Myocyte (in vitro differentiated cells): ENCODE results near the gene SH3BP2. TPM values are rescaled to one million over a fixed set of nuclear protein-coding genes. Genes with fewer than 3 reads are reported as not detected.

Experiments
- DNase-seq: peaks from one replicate; pipeline ENCODE4 v3.0.0-alpha.2; 2012; ENCODE audit warnings: low read depth
- total RNA-seq: library from RNA; depleted of rRNA; stranded (reverse); fragments of >200 nt; gene quantifications from 2 replicates; pipeline ENCODE4 v1.2.3, GENCODE V29; 2014

The SH3BP2 gene
- total RNA-seq, 1 donor from 2014 or later: 24.9 TPM

DNA sequence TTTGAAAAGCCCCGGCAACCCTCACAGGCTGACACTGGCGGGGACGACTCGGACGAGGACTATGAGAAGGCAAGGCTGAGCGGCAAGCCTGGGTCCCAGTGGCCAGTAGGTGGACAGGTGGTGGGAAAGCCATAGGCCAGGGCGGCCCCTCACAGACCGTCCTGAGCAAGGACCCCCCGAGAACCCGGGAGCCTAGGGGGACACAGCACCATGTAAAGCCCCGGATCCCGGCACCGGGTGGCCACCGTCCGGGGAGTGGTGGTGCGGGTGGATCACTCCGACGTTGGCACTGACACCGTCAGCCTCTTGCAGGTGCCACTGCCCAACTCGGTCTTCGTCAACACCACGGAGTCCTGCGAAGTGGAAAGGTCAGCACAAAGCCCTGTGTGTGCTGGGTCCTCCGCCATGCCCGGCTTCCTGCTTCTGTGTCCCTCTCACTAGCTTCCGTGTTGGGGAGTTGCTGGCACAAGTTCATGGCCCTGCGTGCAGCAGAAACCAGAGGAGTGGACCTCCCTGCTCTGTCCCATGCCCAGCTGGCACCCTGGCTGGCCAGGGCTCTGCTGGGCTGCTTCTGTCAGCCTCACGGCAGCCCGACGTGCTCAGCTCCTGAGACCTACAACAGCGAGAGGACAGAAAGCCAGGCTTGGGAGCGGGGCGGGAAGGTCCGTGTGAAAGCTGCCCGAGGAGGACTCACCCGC, 38.9 kb downstream of the SH3BP2 start:
- DNase-seq: no peak

DNA sequence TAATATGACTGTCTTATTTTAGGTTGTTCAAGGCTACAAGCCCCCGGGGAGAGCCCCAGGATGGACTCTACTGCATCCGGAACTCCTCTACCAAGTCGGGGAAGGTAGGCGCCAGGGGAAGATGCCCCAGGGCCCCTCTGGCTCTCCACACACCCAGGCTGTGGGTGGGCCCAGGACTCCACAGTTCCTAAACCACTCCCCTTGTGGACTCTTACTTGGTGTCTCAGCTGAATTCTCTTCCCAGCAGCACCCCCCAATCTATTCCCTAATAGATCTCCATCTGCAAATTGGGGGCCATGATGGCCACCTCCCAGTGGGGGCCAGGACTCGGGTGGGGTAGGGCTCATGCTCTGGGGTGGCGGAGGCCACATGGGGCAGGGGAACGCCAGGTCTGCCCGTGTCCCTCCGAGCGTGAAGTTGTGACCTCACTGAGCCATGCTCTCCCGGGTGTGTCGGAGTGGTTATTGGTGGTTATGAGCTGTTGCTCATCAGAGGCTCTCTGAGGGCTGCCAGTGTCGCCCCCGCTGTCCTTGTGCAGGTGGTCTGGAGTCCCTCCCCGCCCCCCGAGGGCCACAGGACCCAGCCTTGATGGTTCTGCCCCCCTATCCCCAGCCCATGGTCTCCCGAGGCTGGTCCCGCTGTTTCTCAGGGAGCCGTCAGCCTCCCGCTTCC, 39.6 kb downstream of the SH3BP2 start:
- DNase-seq: no peak

DNA sequence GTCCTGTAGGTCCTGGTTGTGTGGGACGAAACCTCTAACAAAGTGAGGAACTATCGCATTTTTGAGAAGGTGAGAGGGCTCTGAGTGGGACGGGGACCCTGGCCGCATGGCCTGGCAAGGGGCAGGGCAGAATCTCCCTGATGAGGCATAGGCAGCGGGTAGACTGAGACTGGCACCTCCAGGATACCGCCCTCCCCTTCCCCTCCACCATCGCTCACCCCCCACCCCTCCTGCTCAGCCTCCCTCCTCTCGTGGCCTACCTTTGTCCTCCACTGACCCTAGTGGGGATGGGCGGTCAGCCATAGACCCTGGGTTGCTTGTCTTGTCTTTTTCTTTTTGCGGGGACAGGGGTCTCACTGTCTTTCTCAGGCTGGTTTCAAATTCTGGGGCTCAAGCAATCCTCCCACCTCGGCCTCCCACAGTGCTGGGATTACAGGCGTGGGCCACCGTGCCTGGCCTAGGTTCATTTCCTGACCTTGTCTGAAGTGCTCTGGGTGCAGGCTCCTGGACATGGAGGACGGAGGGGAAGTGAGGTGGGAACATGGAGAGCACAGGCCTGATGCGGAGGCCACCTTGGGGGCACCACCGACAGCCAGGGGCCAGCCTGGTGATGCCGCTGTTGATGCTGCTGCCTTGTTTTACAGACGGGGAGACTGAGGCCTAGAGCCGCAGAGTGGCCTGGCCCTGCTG, 40.2 kb downstream of the SH3BP2 start:
- DNase-seq: no peak

DNA sequence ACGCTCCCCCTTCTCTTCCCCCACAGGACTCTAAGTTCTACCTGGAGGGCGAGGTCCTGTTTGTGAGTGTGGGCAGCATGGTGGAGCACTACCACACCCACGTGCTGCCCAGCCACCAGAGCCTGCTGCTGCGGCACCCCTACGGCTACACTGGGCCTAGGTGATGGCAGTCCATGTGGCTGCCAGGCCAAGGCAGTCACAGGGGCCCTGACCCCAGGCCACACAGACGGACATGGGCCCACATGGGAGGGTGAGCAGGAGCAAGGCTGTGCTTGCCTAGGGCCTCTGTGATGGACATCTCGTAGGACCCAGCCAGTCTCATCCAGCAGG, 40.8 kb downstream of the SH3BP2 start:
- no peak for DNase-seq

DNA sequence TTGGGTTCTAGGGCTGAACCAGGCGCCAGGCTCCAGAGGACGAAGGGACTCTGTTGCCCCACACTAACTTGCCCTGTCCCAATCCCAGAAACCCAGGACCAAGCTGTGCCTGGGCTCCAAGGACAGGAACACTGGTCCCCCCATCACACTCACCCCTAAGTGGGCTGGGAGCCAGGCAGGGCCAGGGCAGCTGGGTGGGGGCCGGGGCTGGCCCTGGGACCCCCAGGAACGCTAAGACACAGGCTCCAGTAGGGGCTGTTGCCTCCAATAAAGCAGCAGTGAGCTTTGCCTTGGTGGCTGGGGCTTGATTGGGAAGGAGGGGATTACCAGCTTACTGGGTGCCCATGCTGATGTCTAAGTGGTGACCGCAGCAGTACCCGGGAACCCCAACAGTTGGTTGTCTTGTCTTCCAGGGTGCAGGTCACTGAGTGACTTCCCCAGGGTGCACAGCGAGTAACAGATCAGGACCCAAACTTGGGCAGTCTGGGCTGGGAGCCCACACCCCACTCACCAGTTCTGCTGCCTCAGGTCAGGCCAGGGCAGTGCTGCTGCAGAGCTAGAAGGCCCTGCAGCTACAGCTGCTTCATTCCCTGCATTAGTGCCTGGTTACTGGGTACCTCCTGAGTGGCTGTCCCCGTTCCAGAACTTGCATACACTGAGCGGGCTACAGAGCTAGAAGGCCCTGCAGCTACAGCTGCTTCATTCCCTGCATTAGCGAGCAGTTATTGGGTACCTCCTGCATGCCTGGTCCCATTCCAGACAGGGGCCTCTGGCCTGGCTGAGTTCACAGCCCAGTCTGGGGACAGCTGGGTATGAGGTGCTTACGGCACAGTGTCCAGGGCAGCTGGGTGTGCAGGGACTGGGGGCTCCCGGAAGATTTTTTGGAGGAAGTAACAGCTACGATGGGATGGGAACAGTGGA, 41.4 kb downstream of the SH3BP2 start:
- DNase-seq: peak; percentile 19

DNA sequence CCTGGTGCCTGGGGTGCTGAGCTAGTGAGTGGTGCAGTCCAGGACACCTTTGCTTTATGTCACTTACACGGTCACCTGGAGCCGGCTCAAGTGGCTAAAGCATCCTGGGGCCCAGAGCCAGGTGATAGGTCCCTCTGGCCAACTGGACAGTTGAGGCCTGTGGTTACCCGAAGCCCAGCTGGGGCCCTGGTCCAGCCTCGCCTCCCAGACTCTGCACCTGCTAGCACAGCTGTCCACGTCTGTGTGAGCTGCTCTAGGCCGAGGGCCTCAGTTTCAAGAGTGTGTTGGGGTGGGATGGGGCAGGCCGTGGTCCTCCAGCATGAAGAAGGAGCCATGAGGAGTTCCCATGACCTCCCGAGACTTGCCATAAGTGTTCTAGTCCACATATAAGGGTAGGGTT, 43.1 kb downstream of the SH3BP2 start:
- DNase-seq: peak; percentile 26

DNA sequence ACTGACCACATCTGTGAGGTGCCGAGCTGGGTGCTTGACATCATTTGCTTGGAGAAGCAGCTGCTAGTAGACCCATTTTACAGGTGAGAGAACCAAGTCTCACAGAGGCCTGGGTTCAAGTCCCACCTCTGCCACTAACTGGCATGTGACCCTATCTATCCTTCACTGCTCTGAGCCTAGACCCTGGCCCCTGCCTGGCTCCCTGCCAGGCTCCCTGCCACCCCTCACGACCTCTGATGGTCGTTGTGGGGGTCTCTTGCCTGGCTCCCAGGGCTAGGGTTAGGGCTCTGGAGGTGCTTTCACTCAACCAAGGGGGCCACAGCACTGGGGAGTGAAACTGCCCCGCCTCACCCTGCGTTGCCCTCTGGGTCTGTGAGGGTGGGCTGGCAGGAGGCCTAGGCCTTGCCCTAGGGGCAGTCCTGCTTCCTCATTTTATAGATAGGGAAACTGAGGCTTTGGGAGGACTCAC, 43.5 kb downstream of the SH3BP2 start:
- DNase-seq: no peak

DNA sequence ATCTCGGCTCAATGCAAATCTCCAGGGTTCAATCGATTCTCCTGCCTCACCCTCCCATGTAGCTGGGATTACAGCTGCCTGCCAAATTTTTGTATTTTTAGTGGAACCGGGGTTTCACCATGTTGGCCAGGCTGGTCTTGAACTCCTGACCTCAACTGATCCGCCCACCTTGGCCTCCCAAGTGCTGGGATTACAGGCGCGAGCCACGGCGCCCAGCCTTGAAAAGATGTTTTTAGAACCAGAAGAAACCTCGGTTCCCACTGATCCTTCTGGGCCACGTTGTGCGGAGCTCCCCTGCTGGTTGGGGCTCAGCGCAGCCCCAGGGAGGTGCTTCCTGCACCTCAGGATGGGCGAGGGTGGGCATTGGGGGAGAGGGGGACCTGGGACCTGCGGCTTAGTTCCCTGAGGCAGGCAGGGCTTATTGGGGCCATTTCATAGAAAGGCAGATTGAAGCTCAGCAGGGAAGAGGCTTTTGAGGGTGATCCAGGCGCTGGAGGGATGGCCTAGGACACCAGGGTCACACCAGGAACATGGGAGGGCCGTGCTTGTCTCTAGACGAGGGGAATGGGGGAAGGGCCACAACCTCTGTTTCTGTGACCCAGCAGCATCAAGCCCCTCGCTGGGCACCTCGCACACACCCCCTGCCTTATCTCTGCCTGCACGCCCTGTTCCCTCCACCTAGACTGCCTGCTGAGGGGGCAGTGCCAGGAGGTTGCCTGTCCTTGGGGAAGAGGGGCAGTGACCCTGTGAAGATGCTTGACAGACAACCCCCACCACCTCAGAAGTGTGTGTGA, 44.4 kb downstream of the SH3BP2 start:
- no peak for DNase-seq

DNA sequence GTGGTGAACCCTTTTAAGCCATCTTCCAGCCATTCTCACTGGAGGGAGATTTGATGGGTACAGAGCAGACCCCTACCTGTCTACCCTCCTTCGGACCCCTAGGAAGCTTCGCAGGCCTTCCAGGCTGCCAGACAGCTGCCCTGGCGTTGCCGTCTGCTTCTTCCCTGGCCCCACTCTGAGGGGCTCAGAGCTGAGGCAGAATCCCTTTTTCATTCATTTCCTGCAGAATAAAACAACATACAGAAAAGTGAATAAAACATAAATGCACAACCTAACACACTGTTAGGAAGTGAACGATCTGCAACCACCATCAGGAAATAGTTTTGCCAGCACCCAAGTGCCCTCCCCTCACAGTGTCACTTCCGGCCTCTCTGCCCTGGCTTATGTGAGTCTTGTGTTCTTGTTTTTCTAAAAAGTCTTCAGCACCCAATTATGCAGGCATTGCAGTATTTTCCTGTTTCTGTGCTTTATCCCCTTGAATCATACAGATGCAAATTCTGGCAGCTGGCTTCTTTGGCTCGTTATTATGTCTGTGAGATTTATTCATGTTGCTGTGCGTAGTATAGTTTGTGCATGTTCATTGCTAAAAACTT, 45.1 kb downstream of the SH3BP2 start:
- no peak for DNase-seq

DNA sequence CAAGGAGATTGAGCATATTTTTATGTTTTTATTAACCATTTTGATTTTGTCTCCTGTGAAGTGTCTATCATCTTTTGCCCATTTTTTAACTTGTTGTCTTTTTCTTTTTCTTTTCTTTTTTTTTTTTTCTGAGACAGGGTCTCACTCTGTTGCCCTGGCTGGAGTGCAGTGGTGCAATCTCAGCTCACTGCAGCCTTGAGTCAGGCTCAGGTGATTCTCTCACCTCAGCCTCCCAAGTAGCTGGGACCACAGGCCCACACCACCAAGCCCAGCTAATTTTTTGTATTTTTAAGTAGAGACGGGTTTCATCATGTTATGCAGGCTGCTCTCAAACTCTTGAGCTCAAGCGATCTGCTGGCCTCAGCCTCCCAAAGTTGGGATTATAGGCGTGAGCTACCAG, 46.2 kb downstream of the SH3BP2 start:
- DNase-seq: no peak

DNA sequence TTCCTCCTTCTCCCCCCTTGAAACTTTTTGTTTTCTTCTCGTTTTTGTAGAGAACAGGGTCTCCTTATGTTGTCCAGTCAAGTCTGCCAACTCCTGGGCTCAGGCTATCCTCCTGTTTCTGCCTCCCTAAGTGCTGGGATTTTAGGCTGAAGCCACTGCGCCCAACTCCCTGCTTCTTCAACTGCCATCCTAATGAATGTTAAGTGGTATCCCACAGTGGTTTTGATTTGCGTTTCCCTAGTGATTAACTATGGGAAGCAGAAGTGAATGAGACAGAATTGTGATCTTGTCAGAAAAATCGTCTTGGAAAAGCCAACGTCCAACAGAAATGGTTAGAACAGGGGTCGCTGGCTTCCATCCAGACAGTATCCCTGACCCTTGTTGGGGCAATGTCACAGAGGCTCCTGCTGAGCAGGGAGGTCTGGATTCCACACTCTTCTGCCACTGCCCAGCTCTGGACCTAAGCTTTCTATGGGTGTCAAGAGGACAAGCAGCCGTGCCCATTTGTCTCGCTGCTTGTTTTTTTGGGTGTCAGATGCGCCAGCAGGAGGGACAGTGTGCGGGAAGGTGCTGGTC, 49.9 kb downstream of the SH3BP2 start:
- peak; percentile 18 for DNase-seq

DNA sequence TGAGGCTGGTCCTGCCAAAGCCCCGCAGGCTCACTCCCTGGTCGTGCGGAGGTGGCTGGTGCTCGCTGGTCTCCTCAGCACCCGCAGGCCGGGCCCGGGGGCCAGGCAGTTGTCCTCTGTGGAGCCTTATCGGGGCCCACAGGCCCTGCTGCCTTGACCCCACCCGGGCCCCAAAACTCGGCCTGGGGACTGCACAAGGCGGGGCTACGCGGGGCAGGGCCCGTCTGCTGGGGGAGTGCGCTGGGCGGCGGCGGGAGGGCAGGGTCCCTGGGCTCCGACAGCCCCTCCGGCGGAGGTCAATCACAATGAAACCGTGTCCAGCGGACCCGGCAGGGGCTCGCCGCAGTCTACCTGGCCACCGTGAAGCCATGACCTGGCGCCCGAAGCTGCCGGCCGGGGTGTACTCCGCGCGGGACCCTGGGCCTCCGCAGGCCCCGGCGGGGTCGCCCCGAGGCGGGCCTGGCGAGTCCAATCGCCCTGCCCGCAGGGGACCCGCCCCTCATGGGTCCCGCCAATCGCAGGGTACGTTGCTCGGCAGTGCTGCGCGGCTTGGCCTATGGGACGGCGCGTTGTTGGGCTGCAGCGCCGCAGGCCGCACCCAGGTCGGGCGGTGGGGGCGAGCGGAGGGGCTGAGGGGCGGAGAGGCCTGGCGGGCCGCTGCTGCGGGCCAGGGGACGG, 50.5 kb downstream of the SH3BP2 start, which contains the start of gene ADD1:
Gene ADD1, plus strand, starts transcription at position 582 of the 678 bp plus-strand sequence. CDS start 32,072 bp downstream, outside the sequence.
- peak; percentile 90 for DNase-seq

DNA sequence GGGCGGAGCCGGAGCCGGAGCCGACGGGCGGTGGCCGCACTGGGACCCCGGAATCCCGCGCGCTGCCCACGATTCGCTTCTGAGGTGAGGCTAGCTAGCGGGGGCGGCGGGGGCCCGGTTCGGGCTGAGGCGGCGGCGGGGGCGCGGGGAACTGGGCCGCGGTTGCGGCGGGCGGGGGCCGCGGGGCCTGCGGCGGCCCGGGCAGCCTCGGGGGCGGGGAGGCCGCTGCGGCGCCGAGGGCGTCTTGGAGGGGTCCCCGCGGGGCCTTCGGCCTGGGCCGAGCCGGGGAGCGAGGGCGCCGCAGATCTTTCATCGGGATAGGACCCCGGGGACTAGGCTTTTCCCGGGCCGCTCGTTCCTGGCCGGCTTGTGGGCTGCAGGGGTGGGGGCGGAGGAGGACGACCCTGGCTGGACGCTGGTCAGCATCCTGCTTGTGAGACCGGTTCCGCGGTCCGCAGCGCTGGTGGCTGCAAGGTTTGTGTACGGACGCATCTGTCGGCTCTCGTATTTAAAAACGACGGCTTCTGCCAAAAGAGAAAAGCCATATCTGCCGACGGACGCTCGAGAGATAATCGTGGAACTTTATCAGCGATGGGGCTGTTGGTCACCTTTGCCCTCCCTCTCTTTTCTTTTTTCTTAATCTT, 51.2 kb downstream of the SH3BP2 start:
- peak; percentile 53 for DNase-seq

DNA sequence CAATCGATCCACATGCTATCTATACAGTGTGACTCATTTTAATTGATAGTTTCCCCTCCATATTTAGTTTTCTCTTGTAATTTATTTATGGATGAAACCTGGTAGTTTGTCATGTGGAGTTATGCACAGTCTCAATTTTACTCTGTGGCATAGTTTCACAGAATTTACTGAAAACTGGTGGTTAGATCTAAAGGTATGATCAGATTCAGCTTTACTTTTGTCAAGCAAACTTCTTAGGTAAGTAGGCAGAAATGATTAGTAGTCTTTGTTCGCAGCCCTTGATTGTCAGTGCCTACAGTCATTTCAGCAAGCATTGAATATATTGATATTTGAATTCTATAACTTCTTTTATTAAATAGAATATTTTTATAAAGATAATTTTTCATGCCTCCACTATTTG, 53.3 kb downstream of the SH3BP2 start:
- DNase-seq: no peak

DNA sequence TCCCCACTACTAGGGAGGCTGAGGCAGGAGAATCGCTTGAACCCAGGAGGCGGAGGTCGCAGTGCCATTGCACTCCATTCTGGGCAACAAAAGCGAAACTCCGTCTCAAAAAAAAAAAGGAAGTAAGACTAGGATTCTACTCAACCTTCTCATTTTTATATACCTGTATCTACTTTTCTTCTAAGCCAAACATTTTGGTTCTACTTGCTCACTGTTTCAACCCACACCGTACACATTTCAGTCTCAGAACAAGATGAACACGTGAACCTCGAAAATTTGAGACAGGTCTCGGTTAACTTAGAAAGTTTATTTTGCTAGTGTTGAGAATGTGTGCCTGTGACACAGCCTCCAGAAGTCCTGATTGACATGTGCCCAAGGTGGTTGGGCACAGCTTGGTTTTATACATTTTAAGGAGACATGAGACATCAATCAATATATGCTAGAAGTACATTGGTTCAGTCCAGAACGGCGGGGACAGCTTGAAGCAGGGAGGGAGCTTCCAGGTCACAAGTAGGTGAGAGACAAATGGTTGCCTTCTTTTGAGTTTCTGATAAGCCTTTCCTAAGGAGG, 54.5 kb downstream of the SH3BP2 start:
- no peak for DNase-seq

DNA sequence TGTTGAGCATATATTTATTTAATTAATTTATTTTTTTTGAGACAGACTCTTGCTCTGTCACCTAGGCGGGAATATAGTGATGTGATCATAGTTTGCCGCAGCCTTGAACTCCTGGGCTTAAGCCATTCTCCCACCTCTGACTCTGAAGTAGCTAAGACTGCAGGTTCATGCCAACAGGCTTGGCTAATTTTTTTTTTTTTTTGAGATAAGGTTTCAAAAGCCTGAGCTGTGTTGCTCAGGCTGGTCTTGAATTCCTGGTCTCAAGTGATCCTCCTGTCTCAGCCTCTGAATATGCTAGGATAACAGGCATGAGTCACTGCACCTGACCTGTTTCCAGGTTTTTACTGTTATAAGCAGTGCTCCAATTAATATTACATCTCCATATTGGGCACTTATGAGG, 55.6 kb downstream of the SH3BP2 start:
- DNase-seq: no peak

DNA sequence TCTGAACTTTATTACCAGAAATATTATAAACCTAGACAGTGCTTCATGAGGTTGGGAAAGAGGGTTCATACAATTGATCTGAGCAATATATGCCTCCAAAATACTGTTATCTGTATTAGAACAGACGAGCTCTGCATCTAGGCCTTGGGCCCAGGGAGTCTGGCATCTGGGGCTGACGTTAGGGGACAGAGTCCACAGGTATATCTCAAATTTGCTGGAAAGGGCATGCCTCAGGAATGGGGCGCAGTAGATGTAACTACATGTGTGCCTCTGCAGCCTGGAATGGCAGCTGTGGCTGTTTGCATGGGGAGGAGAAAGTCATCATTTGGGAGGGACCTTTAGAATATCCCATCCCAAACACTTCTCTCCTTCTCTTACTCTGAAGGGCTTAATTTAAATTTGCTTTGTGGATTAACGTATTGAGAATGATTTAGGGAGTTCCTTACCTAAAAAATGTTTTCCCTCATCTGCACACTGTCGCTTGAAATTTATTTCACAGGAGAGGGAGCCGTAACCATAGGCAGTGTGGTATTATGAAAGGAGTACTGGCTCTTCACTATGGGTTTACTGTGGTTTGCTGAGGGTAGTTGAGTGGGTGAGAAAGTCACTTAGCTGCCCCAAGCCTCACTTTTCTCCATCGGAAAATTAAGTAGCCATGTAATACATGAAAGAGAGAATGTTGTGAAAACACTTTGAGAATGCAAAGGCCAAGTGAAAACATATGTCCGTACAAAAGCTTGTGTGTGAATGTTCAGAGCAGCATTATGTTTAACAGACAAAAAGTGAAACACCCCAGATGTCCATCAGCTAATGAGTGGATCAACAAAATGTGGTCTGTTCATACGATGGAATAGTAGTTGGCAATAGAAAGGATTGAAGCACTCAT, 56.6 kb downstream of the SH3BP2 start:
- DNase-seq: no peak
